GM10266 (cell line): ENCODE measurements around the gene UBE2L6.
A peak's percentile ranks its signal among the peaks of the same experiment; 100 is the strongest.

Experiments used
- DNase-seq: peaks from one replicate; pipeline ENCODE4 v3.0.0; 2012; ENCODE audit errors: extremely low spot score
- CTCF ChIP-seq: IDR thresholded peaks from 2 replicates; pipeline ENCODE4 v1.5.1; 2012; ENCODE audit warnings: mild to moderate bottlenecking, low read depth; ENCODE audit not compliant: control insufficient read depth, insufficient read depth; ENCODE audit errors: missing control alignments

Gene UBE2L6

GRCh38 chr11:57568330-57568766 lies 876 bp upstream of the UBE2L6 start:
- TF ChIP-seq CTCF = peak; percentile 98

DNA sequence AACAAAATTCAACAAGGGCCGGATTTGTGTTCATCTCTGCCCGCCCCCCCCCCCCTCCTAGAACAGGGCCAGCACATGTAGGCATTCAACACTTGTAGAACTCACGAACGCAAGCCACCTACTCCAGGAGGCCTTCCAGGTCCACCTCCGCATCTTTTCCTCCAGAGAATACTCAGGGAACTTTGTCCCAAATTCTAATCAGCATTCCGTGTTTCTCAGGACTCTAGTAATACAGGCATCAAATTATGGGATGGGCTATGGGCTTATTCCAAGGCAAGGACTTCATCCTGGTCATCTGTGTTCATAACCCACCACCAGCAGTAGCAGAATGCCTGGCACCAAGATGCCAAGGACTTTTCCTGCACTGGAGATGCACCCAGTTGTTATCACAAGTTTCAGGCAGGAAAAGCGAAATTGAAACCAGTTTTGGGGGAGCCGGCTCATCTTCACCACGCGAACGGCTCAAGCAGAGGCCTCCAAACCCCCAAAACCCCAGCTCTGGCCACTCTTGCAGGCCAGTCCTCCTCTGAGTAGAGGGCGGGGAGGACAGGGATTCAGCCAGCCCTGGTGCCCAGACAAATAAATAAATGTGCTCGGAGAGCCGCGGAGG lies 462 bp downstream of the UBE2L6 start:
- DNase-seq = peak; percentile 45
- TF ChIP-seq CTCF = no peak

More at GRCh38 chr11:57568330-57568766, 876 bp upstream of the UBE2L6 start:
- DNase-seq = peak; percentile 85

GRCh38 chr11:57566005-57566904 lies 1.2 kb downstream of the UBE2L6 start:
- DNase-seq = peak; percentile 77

DNA sequence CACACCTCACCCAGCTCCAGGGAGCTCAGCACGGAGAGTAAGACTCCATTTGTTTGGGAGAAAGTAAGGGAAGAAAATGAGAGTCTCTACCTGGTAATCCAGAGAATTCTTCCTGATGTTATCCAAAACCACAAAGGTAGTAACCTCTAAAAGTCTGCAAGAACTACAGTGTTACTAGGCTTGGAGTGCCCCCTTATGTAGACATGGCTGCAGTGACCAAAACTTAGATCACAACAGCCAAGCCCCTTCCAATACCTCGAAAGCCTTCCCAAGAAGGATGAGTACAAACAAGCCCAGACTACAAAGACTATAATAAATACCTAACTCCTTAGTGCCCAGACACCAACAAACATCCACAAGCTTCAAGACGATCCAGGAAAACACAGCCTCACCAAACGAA lies 4.9 kb downstream of the UBE2L6 start:
- DNase-seq = no peak
- TF ChIP-seq CTCF = no peak

More at GRCh38 chr11:57566005-57566904, 1.2 kb downstream of the UBE2L6 start:
- TF ChIP-seq CTCF = no peak

GRCh38 chr11:57560146-57560545 lies 7.3 kb downstream of the UBE2L6 start:
- no peak for DNase-seq
- TF ChIP-seq CTCF = no peak

- no peak for TF ChIP-seq CTCF
- no peak for DNase-seq
Observed at GRCh38 chr11:57556041-57556440, 11.4 kb downstream of the UBE2L6 start.

DNA sequence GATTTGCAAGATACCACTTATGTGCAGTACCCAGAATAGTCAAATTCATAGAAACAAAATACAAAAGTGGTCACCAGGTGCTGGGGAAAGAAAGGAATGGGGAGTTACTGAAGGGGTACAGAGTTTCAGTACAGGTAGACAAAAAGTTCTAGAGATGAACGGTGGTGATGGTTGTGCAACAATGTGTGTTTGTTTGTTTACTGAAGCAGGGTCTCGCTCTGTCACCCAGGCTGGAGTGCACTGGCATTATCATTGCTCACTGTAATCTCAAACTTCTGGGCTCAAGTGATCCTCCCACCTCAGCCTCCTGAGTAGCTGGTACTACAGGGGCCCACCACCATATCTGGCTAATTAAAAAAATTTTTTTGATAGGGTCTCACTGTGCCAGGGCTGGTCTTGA lies 12.1 kb downstream of the UBE2L6 start:
- TF ChIP-seq CTCF = no peak
- DNase-seq = no peak
